Measurements from ENCODE around the gene CHRNG.
"Not testable (repeated sequence)": the region's sequence is repeated elsewhere in the genome, so short reads cannot be mapped to it uniquely, and the experiment has no call there.

CHRNG gene

DNA sequence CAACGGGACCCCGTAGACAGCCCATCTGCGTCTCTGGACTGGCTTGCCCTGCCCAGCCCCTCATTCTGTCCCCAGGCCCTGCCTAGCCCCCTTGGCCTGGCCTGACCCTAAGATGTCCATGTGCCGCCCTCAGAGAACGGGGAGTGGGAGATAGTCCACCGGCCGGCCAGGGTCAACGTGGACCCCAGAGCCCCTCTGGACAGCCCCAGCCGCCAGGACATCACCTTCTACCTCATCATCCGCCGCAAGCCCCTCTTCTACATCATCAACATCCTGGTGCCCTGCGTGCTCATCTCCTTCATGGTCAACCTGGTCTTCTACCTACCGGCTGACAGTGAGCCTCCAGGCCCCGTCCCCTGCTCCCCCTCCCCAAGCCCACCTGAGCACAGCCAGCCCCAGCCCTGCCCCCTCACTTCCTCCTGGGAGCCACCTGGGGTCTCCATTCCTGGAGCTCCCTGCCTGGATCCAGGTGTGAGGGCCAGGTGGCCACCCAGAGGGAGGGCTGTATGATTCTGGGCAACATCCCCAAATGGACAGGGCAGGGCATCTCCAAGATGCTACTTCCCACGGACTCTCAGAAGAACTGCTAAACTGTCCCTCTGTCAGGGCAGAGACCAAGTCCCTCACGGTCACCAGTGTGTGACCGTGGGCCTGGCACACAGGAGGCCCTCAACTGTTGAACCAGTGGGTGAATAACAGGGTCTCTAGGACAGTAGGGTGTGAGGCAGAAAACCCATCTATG is 9.5 kb upstream of the CHRNG start:
- DNase-seq = no peak

DNA sequence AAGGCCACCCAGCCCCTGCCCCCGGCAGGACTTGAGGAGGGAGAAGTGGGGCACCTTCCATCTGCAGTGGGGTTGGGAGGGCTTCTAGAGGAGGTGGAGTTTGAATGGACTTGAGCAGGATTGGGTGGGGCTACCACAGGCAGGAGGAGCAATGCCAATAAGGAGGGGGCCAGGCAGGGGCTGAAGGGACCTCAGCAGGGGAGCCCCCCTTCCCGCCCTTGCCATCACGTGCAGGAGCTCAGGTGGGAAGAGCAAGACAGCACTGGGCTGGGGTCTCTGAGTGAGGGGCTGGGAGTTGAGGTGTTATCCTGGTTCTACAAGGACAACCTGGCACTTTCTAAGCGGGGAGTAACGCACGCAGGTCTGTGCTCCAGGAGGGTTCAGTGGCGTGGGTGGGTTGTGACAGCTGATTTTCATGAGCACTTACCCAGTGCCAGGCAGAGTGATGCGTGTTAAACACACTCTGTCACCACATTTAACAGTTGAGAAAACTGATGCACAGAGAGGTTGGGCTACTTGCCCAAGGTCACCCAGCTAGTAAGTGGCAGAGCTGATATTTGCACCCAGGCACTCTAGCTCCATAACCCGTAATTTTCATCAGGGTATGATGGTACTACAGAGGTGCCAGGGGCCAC is 8.7 kb upstream of the CHRNG start:
- no peak for DNase-seq

GRCh38 chr2:232532419-232532818 is 7.1 kb upstream of the CHRNG start:
- no peak for DNase-seq

DNA sequence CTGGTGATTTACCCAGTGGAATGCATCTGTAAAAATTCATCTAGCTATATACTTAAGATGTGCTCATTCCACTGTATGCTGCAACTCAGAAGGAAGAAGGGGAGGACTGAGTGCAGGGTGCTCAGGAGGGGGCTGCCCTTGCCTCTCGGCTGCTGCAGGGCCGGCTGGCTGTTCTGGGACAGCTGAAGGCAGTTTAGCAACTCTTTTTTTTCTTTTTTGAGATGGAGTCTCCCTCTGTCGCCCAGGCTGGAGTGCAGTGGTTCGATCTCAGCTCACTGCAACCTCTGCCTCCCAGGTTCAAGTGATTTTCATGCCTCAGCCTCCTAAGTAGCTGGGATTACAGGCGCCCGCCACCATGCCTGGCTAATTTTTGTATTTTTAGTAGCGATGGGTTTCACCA is 6.7 kb upstream of the CHRNG start:
- not testable (repeated sequence) for DNase-seq

DNA sequence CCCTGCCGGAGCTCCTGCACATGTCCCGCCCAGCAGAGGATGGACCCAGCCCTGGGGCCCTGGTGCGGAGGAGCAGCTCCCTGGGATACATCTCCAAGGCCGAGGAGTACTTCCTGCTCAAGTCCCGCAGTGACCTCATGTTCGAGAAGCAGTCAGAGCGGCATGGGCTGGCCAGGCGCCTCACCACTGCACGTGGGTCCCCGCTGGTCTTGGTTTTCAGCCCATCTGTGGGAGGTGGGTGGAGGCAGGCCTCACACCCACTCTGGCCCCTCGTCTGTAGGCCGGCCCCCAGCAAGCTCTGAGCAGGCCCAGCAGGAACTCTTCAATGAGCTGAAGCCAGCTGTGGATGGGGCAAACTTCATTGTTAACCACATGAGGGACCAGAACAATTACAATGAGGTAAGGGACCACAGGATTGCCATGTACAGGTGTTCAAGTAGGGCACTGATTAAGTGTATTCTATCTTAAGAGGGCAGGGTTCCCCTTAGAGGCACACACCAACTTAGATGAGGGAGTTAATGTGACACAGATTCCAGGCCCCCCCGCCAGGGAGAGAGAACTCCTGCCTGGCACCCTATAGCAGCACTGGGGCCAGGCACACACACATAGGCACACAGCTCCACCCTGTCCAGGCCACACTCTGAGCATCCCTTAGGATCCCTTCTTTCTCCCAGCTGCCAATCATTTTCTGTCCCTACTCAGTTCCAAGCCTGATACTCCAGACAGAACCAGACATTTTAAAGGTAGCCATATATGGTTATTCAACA is 5.4 kb upstream of the CHRNG start:
- DNase-seq = no peak

DNA sequence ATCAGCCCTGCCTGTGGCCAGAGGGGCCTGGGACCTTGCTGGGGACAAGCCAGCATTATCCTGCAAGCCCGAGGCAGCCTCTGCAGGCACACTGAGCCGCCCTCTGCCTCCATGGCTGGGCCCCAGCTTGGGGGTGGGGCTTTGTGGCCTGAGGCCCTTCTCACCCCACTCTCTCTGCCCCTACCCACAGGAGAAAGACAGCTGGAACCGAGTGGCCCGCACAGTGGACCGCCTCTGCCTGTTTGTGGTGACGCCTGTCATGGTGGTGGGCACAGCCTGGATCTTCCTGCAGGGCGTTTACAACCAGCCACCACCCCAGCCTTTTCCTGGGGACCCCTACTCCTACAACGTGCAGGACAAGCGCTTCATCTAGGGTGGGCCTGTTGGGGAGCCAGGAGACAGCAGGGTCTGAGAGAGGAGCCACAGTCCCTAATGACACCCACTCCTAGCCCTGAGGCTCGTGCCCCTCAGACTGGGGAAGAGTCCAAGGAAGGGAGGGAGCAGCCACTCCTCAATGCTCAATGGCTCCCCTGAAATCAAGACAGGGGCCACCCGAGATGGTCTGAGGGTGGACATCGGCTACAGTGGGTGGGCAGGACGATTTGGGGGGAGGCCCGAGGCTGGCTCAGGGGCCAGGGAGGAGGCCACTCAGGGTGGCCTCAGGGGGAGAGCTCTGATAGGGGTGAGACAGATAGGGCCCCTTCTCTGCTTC is 4.4 kb upstream of the CHRNG start:
- DNase-seq = no peak

DNA sequence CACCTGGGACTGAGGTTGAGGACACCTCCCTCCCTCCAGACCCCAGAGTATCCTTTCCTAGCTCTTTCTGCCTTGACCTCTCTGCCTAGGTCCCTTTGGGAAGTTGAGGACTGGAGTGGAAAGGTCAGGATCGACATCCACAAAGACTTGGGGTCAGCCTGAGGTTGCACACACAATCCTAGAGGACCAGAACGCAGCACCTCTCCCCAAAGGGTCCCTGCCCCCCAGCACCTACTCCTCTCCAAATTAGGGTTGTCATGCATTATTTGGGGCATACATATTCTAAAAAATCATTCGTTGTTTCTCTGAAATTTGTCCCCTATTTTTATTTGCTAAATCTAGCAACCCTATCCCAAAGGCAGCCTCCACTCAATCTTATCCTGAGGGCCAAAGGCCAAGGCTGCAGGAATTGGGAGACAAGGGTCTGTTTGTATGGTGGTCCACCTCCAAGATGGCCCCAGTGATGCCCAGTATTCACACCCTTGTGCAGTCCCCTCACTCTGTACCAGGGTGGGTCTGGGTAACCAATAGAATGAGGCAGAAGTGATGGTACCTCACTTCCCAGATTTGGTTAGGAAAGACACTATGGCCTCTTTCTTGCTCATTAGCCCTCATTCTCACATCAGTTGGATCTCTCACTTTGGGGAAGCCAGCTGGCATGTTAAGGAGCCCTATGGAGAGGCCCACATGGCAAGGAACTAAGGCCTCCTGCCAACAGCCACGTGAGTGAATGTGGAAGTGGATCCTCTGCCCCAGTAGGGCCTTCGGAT is 3.5 kb upstream of the CHRNG start:
- DNase-seq = no peak

- DNase-seq = no peak
These were observed 2.4 kb upstream of the CHRNG start for GRCh38 chr2:232537079-232537478.

DNA sequence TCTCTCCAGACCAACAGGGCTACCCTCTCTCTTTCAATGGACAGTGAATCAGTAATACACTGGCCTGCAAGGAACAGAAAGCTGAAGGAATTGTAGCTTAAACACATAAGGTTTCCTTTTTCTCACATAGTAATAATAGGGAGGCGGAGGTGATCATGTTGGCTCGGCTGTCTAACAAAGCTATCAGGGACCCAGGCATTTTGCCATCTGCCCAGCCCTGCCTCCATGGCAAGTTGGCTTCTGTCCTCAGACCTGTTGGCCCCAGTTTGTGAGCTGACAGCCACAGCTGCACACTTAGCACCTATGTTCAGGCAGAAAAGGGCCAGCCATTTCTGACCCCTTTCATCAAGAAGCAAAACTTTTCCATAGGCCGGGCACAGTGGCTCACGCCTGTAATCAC is 2.0 kb upstream of the CHRNG start:
- no peak for DNase-seq

DNA sequence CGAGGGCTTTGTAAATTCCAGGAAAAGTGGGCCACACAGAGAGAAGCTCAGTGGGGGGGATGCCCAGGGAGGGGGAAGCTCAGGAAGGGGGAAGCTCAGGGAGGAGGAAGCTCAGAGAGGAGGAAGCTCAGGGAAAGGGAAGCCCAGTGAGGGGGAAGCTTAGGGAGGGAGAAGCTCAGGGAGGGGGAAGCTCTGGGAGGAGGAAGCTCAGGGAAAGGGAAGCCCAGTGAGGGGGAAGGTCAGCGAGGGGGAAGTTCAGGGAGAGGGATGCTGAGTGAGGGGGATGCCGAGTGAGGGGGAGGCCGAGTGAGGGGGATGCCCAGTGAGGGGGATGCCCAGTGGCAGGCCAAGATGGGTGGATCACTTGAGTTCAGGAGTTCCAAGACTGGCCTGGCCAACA is 821 bp upstream of the CHRNG start:
- DNase-seq = no peak

- no peak for DNase-seq
These were observed 1.0 kb downstream of the CHRNG start for GRCh38 chr2:232540441-232541041.

GRCh38 chr2:232541195-232541960 is 1.9 kb downstream of the CHRNG start:
- DNase-seq = no peak

DNA sequence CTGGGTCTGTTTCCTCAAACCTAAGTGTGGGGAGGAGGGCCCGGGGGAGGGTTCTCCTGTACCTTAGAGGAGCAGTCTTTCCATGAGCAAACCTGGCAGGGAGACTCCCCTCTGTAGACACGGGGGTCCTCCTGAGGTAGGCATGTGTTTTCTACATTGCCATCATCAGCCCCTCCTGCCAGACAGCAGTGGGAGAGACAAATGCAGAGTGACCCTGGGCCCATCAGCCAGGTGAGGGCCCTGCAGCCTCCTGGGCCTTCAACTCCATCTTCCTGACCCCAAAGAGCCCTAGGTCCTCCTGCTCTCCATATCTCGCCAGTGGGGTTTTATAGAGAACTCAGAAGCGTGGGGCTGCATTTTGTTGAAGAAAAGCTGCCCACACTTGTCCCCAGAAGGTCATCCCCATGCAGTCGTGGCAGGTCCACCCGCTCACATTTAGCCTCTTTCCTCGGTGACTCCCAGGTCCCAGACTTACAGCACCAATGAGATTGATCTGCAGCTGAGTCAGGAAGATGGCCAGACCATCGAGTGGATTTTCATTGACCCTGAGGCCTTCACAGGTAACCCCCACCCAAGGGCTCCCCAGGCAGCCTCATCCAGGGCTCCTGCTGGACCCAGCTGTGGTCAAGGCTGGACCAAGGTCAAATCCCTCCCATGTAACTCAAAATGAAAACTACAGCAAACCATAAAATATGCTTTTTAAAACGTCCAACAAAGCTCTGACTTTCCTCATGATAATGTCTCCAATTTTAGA is 2.6 kb downstream of the CHRNG start:
- DNase-seq = no peak

DNA sequence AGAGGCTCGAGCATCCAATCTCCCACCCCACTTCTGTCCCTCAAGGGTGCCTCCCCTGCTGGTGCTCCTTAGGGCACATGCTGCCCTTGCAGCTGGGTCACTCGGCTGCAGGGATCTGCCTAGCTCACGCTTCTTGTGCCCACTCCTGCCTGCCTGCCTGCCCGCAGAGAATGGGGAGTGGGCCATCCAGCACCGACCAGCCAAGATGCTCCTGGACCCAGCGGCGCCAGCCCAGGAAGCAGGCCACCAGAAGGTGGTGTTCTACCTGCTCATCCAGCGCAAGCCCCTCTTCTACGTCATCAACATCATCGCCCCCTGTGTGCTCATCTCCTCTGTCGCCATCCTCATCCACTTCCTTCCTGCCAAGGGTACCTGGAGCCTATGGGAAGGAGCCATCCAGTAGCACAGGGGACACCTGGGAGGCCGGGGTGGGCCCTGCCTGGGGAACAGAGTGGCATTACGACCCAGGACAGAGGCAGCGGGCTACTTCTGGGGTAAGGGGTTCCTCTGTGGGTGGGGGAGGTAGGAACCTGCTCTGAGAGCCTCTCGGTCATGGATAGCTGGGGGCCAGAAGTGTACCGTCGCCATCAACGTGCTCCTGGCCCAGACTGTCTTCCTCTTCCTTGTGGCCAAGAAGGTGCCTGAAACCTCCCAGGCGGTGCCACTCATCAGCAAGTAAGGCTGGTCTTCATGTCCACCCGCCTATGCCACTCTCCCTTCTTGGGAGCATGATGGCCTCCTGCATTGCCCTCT is 3.4 kb downstream of the CHRNG start:
- DNase-seq = no peak

- no peak for DNase-seq
These were observed 4.0 kb downstream of the CHRNG start for GRCh38 chr2:232543491-232543890.

DNA sequence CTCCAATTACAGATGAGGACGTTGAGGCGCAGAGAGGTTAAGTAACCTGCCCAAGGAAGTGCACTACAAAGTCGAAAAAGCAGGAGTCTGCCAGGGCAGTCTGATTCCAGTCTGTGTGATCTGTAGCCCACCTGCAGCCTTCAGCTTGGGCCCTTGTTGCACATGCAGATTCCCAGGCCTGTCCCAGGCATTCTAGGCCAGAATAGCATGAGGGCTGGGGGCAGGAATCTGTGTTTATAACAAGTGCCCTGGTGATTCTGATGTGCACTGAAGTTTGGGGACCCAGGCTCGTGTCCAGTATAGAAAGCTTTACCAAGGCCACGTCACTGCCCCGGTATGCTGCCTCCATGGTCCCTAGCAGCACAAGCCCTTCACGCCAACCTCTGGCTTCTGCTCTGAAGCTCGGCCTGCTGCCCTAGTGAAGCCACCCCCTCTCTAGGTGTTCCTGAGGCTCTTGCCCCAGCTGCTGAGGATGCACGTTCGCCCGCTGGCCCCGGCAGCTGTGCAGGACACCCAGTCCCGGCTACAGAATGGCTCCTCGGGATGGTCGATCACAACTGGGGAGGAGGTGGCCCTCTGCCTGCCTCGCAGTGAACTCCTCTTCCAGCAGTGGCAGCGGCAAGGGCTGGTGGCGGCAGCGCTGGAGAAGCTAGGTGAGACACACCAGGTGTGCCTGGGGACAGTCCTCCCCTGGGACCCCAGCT is 4.6 kb downstream of the CHRNG start:
- no peak for DNase-seq

DNA sequence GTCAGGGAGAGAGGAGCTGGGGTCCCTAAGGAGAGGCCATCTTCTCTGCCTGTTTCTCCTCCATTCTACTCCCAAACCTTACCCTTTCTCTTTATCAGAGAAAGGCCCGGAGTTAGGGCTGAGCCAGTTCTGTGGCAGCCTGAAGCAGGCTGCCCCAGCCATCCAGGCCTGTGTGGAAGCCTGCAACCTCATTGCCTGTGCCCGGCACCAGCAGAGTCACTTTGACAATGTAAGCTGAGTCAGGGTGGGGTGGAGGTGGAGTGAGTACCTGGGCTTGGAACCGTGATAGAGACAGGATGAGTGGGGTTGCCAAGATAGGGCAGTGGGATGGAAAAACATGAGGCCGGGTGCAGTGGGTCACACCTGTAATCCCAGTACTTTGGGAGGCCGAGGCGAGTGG is 5.2 kb downstream of the CHRNG start:
- no peak for DNase-seq

DNA sequence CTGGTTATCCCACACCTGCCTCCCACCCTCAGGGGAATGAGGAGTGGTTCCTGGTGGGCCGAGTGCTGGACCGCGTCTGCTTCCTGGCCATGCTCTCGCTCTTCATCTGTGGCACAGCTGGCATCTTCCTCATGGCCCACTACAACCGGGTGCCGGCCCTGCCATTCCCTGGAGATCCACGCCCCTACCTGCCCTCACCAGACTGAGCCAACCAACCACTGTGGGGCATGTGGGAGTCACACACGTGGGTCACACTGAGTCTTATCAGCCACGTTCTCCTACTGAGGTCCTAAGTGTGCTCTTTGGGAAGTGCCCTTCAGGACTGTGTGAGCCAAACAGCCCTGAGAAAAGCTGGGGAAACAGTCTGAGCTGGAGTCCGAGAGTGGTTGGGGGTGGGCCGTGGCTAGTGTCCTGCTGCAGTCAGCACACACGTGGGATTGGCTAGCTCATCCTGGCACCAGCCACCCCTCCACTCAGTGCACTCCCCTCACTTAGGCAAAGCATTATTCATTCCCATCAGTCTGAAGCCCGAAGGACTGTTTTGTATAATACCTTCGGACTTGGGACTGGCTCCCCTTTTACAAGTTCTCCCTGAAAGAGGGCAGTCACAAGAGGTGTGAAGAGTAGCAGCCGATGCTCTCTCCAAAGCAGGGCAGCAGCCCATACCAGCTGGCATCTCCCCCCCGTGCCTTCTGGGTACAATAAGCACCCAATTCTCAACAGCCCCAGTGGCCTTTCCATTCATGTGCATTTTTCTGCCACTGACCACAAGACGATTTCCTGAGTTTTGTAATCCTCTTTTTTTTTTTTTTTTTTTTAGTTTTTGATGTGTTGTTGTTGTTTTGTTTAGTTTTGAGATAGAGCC is 6.3 kb downstream of the CHRNG start:
- DNase-seq = no peak
